ENCODE results near the gene F12. TPM values are rescaled to one million over a fixed set of nuclear protein-coding genes. Genes with fewer than 3 reads are reported as not detected.

Gene F12
- total RNA-seq, 4 donors from 2014 or later, result 0.59 to 4.5 TPM; not detected in 2

DNA sequence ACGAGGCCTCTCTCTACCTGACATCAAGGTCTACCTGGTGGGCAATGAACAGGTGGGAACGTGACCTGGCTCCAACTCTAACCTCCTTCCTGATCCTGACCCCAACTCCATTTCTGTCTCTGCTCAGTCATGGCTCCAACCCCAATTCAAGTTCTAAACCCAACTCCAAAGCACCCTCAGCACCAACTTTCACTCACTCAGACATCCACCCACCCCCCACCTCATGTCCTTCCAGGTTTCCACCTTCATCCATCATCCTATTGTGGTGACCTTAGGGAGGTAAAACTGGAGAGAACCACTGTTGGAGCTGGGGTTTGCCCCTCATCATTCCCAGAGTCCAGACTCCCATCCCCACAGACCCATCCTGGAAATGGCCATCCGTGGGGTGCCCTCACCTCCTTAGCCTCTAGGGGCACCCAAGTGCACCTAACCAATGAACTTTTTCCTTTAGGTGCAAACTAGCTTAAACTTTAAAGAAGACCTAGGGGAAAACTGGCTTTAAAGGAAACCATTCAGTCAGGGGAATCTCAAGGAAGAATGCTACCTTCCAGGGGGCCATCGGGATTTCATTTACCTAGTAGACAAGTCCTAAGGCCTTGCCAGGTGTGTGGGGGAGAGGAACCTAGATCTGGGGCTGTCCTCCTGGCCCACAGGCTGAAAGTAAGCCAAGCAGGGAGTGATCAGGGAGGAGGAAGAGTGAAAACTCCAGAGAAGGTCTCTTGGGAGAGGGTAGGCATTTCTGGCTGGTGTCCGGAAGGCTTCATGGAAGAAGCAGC, 40.3 kb downstream of the F12 start:
- Histone ChIP-seq H3K27me3 (peaks cover 0 to 6% of the 10 kb centered on the region in 2 donors), H3K4me1 (peaks cover 0 to 46% (median 13%) of the 10 kb centered on the region in 4 donors), H3K27ac (no peak overlapping the region), H3K9me3 (no peaks in the 10 kb centered on the region), H3K36me3 (no peaks in the 10 kb centered on the region), H3K4me3 (no peak overlapping the region)
- WGBS, 2 donors, result 66 to 78% methylated on average over 5 of the region's 5 CpGs
- no peak for DNase-seq (ENCODE audit: low spot score in 2 of 2)
- no peak for TF ChIP-seq POLR2A (IDR thresholded peaks at IDR 0.05)
- TF ChIP-seq EP300 (IDR thresholded peaks at IDR 0.05), result no peak
- TF ChIP-seq, protein P1, sequence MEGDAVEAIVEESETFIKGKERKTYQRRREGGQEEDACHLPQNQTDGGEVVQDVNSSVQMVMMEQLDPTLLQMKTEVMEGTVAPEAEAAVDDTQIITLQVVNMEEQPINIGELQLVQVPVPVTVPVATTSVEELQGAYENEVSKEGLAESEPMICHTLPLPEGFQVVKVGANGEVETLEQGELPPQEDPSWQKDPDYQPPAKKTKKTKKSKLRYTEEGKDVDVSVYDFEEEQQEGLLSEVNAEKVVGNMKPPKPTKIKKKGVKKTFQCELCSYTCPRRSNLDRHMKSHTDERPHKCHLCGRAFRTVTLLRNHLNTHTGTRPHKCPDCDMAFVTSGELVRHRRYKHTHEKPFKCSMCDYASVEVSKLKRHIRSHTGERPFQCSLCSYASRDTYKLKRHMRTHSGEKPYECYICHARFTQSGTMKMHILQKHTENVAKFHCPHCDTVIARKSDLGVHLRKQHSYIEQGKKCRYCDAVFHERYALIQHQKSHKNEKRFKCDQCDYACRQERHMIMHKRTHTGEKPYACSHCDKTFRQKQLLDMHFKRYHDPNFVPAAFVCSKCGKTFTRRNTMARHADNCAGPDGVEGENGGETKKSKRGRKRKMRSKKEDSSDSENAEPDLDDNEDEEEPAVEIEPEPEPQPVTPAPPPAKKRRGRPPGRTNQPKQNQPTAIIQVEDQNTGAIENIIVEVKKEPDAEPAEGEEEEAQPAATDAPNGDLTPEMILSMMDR (IDR thresholded peaks at IDR 0.05), result peak in 4 of 5 experiments; percentile 29 to 55 (median 48)

DNA sequence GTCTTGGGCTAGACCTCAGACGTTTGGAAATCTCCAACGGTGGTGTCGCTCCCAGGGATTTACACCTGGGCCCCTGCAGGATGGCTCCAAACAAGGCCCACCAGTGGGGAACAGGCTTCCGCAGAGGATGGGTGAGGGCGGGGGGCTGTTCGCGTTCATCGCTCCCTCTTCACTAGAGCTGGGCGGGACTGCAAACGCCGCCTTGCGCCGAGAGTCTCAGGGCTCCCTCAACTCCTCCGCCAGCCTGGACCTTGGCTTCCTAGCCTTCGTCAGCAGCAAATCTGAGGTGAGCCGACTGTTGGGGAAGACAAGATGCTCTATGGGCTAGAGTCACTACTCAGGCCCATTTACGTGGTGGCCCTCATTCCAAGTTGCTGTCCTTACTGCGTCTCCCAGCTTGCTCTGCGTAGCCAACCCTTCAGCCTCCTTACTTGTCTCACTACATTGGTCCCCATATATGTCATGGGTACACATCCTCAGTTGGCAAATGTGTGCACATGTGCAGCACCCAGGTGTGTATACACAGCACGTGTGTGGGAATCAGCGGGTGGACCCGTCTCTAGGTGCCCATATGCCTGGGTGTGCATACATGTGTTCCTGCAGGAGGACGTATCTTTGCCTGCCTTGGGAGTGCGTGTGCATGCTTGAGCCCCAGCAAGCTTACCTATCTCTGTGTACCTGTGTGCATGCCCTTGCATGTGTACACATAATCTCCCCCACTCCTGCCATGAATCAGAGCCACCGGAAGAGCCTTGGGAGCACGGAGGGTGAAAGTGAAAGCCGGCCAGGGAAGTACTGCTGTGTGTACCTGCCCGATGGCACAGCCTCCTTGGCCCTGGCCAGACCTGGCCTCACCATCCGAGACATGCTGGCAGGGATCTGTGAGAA, 41.1 kb downstream of the F12 start:
- TF ChIP-seq EP300 (IDR thresholded peaks at IDR 0.05) (no peak), POLR2A (IDR thresholded peaks at IDR 0.05) (no peak)
- TF ChIP-seq, protein P1 (IDR thresholded peaks at IDR 0.05), result no peak
- Histone ChIP-seq H3K4me3 (peak overlapping the region in 2 of 4 donors; percentile 47 to 58), H3K27me3 (peaks cover 0 to 6% of the 10 kb centered on the region in 2 donors), H3K27ac (no peak overlapping the region), H3K9me3 (no peaks in the 10 kb centered on the region), H3K4me1 (peaks cover 0 to 54% (median 19%) of the 10 kb centered on the region in 4 donors), H3K36me3 (no peaks in the 10 kb centered on the region)
- DNase-seq (ENCODE audit: low spot score in 2 of 2), result no peak
- 71 to 80% methylated on average over 29 of the region's 29 CpGs for WGBS, 2 donors

DNA sequence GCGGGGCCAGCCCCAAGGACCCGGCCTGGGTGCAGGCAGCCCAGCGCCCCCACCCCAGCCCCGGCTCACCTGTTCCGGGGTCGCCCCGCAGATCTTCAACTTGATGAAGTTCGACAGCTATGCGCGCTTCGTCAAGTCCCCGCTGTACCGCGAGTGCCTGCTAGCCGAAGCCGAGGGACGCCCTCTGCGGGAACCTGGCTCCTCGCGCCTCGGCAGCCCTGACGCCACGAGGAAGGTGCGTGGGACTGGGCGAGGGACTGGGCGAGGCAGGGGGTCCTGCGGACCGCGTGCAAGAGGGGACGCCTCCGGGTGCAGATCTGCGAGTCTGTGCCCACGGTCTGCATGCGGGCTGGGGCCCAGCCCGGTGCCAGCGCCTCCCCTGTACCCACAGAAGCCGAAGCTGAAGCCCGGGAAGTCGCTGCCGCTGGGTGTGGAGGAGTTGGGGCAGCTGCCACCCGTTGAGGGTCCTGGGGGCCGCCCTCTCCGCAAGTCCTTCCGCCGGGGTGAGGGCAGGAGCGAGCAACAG, 42.0 kb downstream of the F12 start:
- Histone ChIP-seq H3K4me1 (peaks cover 0 to 62% (median 27%) of the 10 kb centered on the region in 4 donors), H3K4me3 (peak overlapping the region; percentile 31 to 58 (median 44)), H3K27ac (peak overlapping the region in 2 of 4 donors; percentile 60 to 90), H3K9me3 (no peaks in the 10 kb centered on the region), H3K36me3 (no peaks in the 10 kb centered on the region), H3K27me3 (peaks cover 0 to 6% of the 10 kb centered on the region in 2 donors)
- 27% methylated on average over 40 to 46 of the region's 46 CpGs for WGBS, 2 donors
- no peak for DNase-seq (ENCODE audit: low spot score in 2 of 2)
- no peak for TF ChIP-seq POLR2A (IDR thresholded peaks at IDR 0.05)
- no peak for TF ChIP-seq EP300 (IDR thresholded peaks at IDR 0.05)
- TF ChIP-seq, protein P1 (IDR thresholded peaks at IDR 0.05), result no peak

DNA sequence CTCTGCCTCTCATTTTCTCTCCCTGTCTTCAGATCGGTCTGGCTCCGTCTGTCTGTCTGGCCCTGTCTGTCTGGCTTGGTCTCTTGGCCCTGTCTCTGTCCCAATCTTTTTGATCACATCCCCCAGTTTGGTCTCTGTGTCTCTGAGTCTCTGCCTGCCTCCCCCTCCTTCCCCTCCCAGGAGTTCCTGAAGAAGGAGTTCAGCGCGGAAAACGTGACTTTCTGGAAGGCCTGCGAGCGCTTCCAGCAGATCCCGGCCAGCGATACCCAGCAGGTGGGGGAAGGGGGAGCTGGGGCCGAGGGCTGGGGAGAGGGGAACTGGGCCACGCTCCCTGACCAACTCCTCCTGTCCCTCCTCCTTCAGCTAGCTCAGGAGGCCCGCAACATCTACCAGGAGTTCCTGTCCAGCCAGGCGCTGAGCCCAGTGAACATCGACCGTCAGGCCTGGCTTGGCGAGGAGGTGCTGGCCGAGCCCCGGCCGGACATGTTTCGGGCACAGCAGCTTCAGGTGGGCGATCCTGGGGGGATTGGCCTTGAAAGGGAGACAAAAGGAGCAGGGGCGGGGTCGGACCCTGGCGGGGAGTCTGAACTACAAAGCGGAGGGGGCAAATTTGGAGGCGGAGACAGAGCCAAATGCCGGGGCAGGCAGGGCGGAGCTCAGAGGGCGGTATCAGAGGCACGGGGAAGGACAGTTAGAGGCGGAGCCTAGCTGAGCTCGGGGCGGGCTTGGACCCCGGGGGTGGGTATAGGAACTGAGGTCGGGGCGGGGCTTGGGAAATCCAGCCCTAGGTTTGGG, 42.6 kb downstream of the F12 start:
- no peaks in the 10 kb centered on the region for H3K36me3 ChIP-seq
- peak overlapping the region; percentile 31 to 58 (median 44) for H3K4me3 ChIP-seq
- WGBS, 2 donors, result 18 to 26% methylated on average over 34 of the region's 36 CpGs
- H3K9me3 ChIP-seq, result no peaks in the 10 kb centered on the region
- peak; percentile 70 to 72 for DNase-seq (ENCODE audit: low spot score in 2 of 2)
- H3K27me3 ChIP-seq, result peaks cover 0 to 6% of the 10 kb centered on the region in 2 donors
- H3K27ac ChIP-seq, result peak overlapping the region; percentile 60 to 90 (median 84)
- peaks cover 0 to 62% (median 28%) of the 10 kb centered on the region in 4 donors for H3K4me1 ChIP-seq
- TF ChIP-seq, protein P1 (IDR thresholded peaks at IDR 0.05), result no peak
- peak in 1 of 2 donors; percentile 44 for TF ChIP-seq POLR2A (IDR thresholded peaks at IDR 0.05)
- TF ChIP-seq EP300 (IDR thresholded peaks at IDR 0.05), result peak; percentile 22
